PC-3 (cell line): ENCODE results near the gene GAL3ST1.
"Not testable (repeated sequence)": the region's sequence is repeated elsewhere in the genome, so short reads cannot be mapped to it uniquely, and the experiment has no call there.

Source experiments
- CTCF ChIP-seq: fragments of 300-600 bp; sonication (generic); conservative IDR thresholded peaks from 2 replicates; pipeline ENCODE4 v1.5.1; 2017; ENCODE audit warnings: antibody characterized with exemption, low read depth, mild to moderate bottlenecking, low read length
- EZH2 ChIP-seq: fragments of 300-600 bp; sonication (generic); IDR thresholded peaks from one replicate; pipeline ENCODE4 v1.6.1; 2017; ENCODE audit warnings: antibody characterized with exemption, mild to moderate bottlenecking, low read length; ENCODE audit not compliant: unreplicated experiment

- not testable (repeated sequence) for TF ChIP-seq EZH2
- TF ChIP-seq CTCF, result peak; percentile 27; the same call in 1 of the 2 replicates
Observed at GRCh38 chr22:30560643-30561202, 13.7 kb downstream of the GAL3ST1 start.
